NT2/D1 (cell line): ENCODE results near the gene TPCN2.

Experiments used
- DNase-seq: peaks from one replicate; pipeline ENCODE4 v3.0.0-alpha.2; 2011; ENCODE audit warnings: low read depth, low spot score
- H3K27me3 ChIP-seq: 2 replicates; pipeline ENCODE4 v1.6.0; 2011; ENCODE audit warnings: mild to moderate bottlenecking; ENCODE audit not compliant: insufficient read length, insufficient read depth
- H3K36me3 ChIP-seq: 2 replicates; pipeline ENCODE4 v1.6.1; 2011; ENCODE audit warnings: mild to moderate bottlenecking, low read length, mixed read lengths; ENCODE audit not compliant: insufficient read depth, insufficient read length
- H3K4me1 ChIP-seq: 2 replicates; pipeline ENCODE4 v1.5.1; 2011; ENCODE audit not compliant: insufficient read depth, insufficient read length
- H3K4me3 ChIP-seq: 2 replicates; pipeline ENCODE4 v1.5.1; 2011; ENCODE audit warnings: low read depth; ENCODE audit not compliant: insufficient read length
- H3K9ac ChIP-seq: 2 replicates; pipeline ENCODE4 v1.6.0; 2011; ENCODE audit warnings: low read depth; ENCODE audit not compliant: insufficient read length
- H3K9me3 ChIP-seq: 2 replicates; pipeline ENCODE4 v1.5.1; 2011; ENCODE audit warnings: mild to moderate bottlenecking, low read length; ENCODE audit not compliant: insufficient read depth
- SUZ12 ChIP-seq: IDR thresholded peaks from 2 replicates; pipeline ENCODE4 v1.6.1; 2011; ENCODE audit not compliant: insufficient read length, insufficient read depth; ENCODE audit errors: extremely low read depth
- YY1 ChIP-seq: IDR thresholded peaks from 2 replicates; pipeline ENCODE4 v1.6.1; 2011; ENCODE audit not compliant: insufficient read length, insufficient read depth
- ZNF274 ChIP-seq: IDR thresholded peaks from 2 replicates; pipeline ENCODE4 v1.6.1; 2011; ENCODE audit warnings: mild to moderate bottlenecking, low read depth, low read length

The TPCN2 gene

DNA sequence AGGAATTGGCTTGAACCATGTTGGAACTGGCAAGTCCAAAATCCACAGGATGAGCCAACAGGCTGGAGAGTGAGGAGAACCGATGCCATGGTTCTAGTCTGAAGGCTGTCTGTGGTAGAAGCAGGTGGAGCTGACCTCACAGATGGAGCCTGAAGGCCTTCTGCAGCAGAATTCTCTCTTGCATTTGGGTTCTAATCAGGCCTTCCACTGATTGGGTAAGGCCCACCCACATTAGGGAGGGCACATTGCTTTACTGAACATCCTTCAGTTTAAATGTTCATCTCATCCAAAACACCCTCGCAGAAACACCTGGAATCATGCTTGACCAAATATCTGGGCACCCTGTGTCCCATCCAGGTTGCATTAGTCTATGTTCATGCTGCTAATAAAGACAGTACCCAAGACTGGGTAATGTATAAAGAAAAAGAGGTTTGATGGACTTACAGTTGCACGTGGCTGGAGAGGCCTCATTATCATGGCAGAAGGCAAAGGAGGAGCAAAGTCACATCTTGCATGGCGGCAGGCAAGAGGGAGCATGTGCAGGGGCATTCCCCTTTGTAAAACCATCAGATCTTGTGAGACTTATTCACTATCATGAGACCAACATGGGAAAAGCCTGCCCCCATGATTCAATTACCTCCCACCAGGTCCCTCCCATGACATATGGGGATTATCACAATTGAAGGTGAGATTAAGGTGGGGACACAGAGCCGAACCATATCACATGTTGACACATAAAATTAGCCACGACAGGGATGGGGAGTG, 122.9 kb downstream of the TPCN2 start:
- Histone ChIP-seq H3K36me3 (no peaks in the 10 kb centered on the region), H3K9ac (no peak overlapping the region), H3K27me3 (no peaks in the 10 kb centered on the region), H3K4me1 (peaks cover 4% of the 10 kb centered on the region), H3K9me3 (peaks cover 8% of the 10 kb centered on the region; the same call in 1 of the 2 replicates), H3K4me3 (no peak overlapping the region)
- no peak for TF ChIP-seq SUZ12
- TF ChIP-seq ZNF274 = no peak
- no peak for TF ChIP-seq YY1
- DNase-seq = no peak

DNA sequence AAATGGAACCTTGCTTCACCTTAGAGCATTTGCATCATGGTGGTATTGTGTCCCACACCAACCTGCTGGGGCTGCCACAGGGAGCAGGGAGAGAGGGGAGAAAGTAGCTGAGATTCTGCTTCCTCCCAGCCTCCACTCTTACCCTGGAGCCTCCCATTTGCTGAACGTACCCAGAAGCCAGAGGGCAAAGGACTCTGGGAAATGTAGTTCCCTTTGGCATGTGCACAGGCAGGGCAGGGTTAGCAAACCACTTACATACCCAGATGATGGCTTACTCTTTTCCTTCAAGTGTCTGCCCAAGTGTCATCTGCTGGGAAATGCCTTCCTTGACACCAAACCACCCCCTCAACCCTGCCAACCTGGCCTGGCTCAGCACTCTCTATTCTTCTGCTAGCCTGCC, 123.9 kb downstream of the TPCN2 start:
- Histone ChIP-seq H3K4me3 (no peak overlapping the region), H3K27me3 (no peaks in the 10 kb centered on the region), H3K36me3 (no peaks in the 10 kb centered on the region), H3K9me3 (peaks cover 8% of the 10 kb centered on the region; the same call in 1 of the 2 replicates), H3K4me1 (no peaks in the 10 kb centered on the region), H3K9ac (no peak overlapping the region)
- TF ChIP-seq ZNF274 = no peak
- TF ChIP-seq YY1 = no peak
- no peak for TF ChIP-seq SUZ12
- DNase-seq = no peak

DNA sequence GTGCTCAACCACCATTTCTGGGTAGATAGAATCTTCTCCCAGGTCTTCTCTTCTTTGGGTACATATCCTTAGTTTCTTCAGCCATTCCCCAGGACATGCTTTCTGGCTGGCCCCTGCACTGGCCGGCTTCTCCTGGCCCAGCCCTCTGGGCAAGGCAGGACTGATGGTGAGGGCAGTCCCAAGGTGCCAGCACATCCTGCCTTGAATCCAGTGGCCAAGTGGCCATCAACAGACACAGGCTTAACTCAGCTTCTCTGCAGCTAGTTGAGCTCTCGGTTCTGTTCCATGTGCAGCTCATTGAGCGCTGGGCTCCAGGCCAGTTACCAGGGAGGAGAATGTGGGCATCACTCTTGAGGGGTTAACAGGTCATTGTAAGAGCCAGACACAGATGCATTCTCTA, 124.6 kb downstream of the TPCN2 start:
- Histone ChIP-seq H3K36me3 (no peaks in the 10 kb centered on the region), H3K4me1 (no peaks in the 10 kb centered on the region), H3K27me3 (no peaks in the 10 kb centered on the region), H3K9ac (no peak overlapping the region), H3K4me3 (no peak overlapping the region), H3K9me3 (peaks cover 8% of the 10 kb centered on the region; the same call in 1 of the 2 replicates)
- TF ChIP-seq SUZ12 (no peak), YY1 (no peak), ZNF274 (no peak)
- DNase-seq = no peak

DNA sequence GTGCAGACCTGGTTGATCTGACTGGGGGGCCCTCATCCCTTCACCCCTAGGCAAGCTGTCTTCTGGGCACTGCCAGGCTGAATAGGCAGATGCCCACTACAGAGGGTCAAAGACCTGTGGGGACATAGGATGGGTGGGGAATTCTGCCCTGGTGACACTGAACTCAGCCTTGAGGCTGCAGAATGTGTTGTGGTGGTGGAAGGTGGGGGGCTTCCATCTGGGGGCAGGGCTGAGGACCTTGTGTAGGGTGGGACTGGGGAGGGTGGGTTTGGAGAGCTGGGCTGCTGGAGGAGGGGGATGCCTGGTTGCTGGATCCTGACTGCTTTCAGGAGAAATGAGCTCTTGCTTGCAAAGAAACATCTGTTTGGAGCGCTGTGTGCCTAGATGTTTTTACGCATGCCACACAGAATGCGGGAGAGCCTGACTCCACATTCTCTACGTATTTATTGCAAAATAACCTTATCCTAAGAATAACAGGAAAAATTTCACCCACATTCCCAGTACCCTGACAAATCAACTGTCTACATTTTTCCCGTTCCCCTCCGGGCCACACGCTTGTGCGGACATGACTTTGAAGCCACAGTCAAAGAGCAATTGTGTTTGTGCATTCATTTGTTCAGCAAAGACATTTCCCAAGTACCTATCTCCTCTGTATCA, 125.3 kb downstream of the TPCN2 start:
- no peak for TF ChIP-seq SUZ12
- no peak for TF ChIP-seq YY1
- no peak for TF ChIP-seq ZNF274
- Histone ChIP-seq H3K36me3 (no peaks in the 10 kb centered on the region), H3K4me3 (no peak overlapping the region), H3K27me3 (no peaks in the 10 kb centered on the region), H3K4me1 (no peaks in the 10 kb centered on the region), H3K9ac (no peak overlapping the region), H3K9me3 (peaks cover 8% of the 10 kb centered on the region; the same call in 1 of the 2 replicates)
- no peak for DNase-seq

DNA sequence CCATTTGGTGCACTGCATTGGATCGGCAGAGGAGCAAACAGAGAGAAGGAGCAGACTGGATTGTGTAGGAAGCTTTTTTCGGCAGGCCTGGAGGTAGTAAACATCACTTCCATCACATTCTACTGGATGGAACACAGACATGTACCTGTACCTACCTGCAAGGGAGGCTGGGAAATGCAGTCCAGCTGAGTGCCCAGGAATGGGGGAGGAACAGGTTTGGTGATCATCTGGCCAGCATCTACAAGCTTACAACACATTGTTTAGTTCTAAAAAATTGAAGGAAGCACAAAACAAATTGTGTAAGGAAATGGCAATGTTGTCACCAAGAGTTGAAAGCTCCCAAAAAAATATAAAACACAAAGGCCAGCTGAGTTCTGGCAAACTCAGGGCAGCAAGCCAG, 126.1 kb downstream of the TPCN2 start:
- Histone ChIP-seq H3K36me3 (no peaks in the 10 kb centered on the region), H3K27me3 (peaks cover 3% of the 10 kb centered on the region), H3K9me3 (no peaks in the 10 kb centered on the region), H3K9ac (no peak overlapping the region), H3K4me1 (no peaks in the 10 kb centered on the region), H3K4me3 (no peak overlapping the region)
- no peak for TF ChIP-seq YY1
- no peak for TF ChIP-seq ZNF274
- TF ChIP-seq SUZ12 = no peak
- DNase-seq = no peak

DNA sequence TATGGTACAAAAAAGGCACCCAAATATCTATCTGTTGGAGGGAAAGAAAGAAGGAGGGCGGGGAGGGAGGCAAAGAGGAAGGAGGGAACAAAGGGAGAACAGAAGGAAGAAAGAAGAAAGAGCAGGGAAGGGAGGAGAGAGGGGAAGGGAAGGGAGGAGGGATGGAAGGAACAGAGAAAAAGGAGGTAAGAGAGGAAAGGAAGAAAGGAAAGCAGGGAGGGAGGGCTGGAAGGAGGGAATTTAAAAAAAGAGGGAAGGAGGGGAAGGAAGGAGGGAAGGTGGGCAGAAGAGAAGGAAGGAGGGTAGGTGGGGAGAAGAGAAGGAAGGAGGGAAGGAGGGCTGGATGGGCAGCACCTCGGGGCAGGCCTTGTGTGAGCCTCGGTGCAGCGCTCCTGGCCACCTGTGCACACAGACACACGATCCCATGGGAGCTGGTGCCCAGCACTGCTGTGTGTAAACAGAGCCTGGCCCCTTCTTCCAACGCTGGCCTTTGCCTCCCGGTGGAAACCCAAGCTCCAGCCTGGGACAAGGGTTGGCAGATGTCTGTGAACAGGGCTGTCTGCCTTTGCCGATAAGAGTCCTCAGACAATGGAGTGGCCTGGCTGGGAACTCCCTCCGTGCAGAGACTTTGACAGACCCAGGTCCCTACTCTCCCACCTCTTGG, 130.2 kb downstream of the TPCN2 start:
- H3K27me3 ChIP-seq = peaks cover 5% of the 10 kb centered on the region
- H3K36me3 ChIP-seq = no peaks in the 10 kb centered on the region
- H3K4me3 ChIP-seq = no peak overlapping the region
- H3K4me1 ChIP-seq = no peaks in the 10 kb centered on the region
- no peak for DNase-seq
- no peak overlapping the region for H3K9ac ChIP-seq
- H3K9me3 ChIP-seq = no peaks in the 10 kb centered on the region
- no peak for TF ChIP-seq ZNF274
- no peak for TF ChIP-seq SUZ12
- no peak for TF ChIP-seq YY1

DNA sequence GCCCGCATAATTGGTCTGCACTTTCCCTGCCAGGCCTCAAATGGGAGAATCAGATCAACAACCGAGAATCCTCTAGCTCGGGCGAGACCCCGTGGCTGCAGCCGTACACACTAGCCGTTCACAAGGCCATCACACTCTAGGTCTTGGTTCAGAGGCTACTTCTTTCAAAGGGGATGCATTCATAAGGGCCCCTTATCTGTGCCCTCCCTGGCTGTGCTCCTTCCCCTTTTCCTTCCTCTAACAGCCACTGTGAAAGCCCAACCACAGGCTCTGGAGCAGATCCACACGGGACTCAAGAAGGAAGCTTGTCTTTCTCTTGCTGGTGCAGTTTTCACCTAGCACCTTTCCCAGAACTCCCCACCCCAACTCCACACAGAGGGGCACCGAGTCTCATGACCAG, 131.5 kb downstream of the TPCN2 start:
- Histone ChIP-seq H3K4me3 (no peak overlapping the region), H3K36me3 (no peaks in the 10 kb centered on the region), H3K4me1 (no peaks in the 10 kb centered on the region), H3K27me3 (peaks cover 5% of the 10 kb centered on the region), H3K9me3 (no peaks in the 10 kb centered on the region), H3K9ac (no peak overlapping the region)
- no peak for TF ChIP-seq SUZ12
- no peak for TF ChIP-seq YY1
- TF ChIP-seq ZNF274 = no peak
- DNase-seq = no peak
